Thymus (tissue), 11 donors: ENCODE measurements around the gene TEX26. TPM values are rescaled to one million over a fixed set of nuclear protein-coding genes. Genes with fewer than 3 reads are reported as not detected.
"Not testable (repeated sequence)": the region's sequence is repeated elsewhere in the genome, so short reads cannot be mapped to it uniquely, and the experiment has no call there.

Experiments used
- DNase-seq, 9 donors: peaks; one replicate each; pipeline ENCODE4 v3.0.0-alpha.2; 2013; ENCODE audit warnings: low spot score in 9 of 9, low read depth in 6 of 9, missing footprints in 1 of 9
- H3K27ac ChIP-seq, 2 donors: one replicate each; pipeline ENCODE4 v1.5.1; 2013; ENCODE audit warnings: control low read depth in 1 of 2, low read depth in 1 of 2, low read length in 1 of 2, mild to moderate bottlenecking in 1 of 2, moderate library complexity in 1 of 2
- H3K27me3 ChIP-seq, 2 donors: one replicate each; pipeline ENCODE4 v1.5.1; 2013; ENCODE audit warnings: low read length in 1 of 2; ENCODE audit not compliant: control insufficient read depth in 2 of 2, insufficient read depth in 1 of 2
- H3K36me3 ChIP-seq, 2 donors: one replicate each; pipeline ENCODE4 v1.5.1; 2013; ENCODE audit warnings: low read length in 1 of 2, mild to moderate bottlenecking in 1 of 2, moderate library complexity in 1 of 2; ENCODE audit not compliant: control insufficient read depth in 2 of 2, insufficient read depth in 2 of 2
- H3K4me1 ChIP-seq, 2 donors: one replicate each; pipeline ENCODE4 v1.5.1; 2013; ENCODE audit warnings: low read length in 2 of 2; ENCODE audit not compliant: control insufficient read depth in 2 of 2, insufficient read depth in 2 of 2
- H3K4me3 ChIP-seq, 2 donors: one replicate each; pipeline ENCODE4 v1.5.1; 2013; ENCODE audit warnings: low read length in 2 of 2, control low read depth in 1 of 2, mild to moderate bottlenecking in 1 of 2
- H3K9me3 ChIP-seq, 2 donors: one replicate each; pipeline ENCODE4 v1.5.1; 2013; ENCODE audit warnings: low read length in 1 of 2, mild to moderate bottlenecking in 1 of 2; ENCODE audit not compliant: control insufficient read depth in 2 of 2, insufficient read depth in 1 of 2
- WGBS: extraction: QIAGEN DNeasy Blood & Tissue Kit; methylation state at CpG from one replicate; pipeline ENCODE4 v1.1.7; 2013; 5-methylcytosine and 5-hydroxymethylcytosine counted together
- polyA plus RNA-seq: library from polyadenylated mRNA; stranded (reverse); fragments of 200-250 nt; gene quantifications from one replicate; pipeline ENCODE4 v1.2.3, GENCODE V29; 2013
- total RNA-seq: library from RNA; stranded (reverse); fragments of 120-200 nt; gene quantifications from one replicate; pipeline ENCODE4 v1.2.4, GENCODE V29; 2013
- donor health status: healthy.

TEX26 gene
- total and polyA plus RNA-seq, 2 donors, result 0.43 TPM; not detected in 1

- H3K9me3 ChIP-seq, result no peaks in the 10 kb centered on the region
- WGBS, result 86% methylated on average over 19 of the region's 19 CpGs
- peaks cover 0 to 8% of the 10 kb centered on the region in 2 donors for H3K27me3 ChIP-seq
- no peaks in the 10 kb centered on the region for H3K4me1 ChIP-seq
- no peak overlapping the region for H3K4me3 ChIP-seq
- DNase-seq, result no peak
- no peak overlapping the region for H3K27ac ChIP-seq
- H3K36me3 ChIP-seq, result no peaks in the 10 kb centered on the region
Measured at GRCh38 chr13:30915691-30916541, 16.5 kb upstream of the TEX26 start.

GRCh38 chr13:30916991-30917390 lies 15.5 kb upstream of the TEX26 start:
- peaks cover 0 to 4% of the 10 kb centered on the region in 2 donors for H3K27me3 ChIP-seq
- no peak overlapping the region for H3K27ac ChIP-seq
- no peak overlapping the region for H3K4me3 ChIP-seq
- H3K36me3 ChIP-seq, result no peaks in the 10 kb centered on the region
- no peaks in the 10 kb centered on the region for H3K4me1 ChIP-seq
- H3K9me3 ChIP-seq, result no peaks in the 10 kb centered on the region
- no peak for DNase-seq
- 92% methylated on average over 6 of the region's 6 CpGs for WGBS

GRCh38 chr13:30918662-30919405 lies 13.6 kb upstream of the TEX26 start:
- Histone ChIP-seq H3K27me3 (peaks cover 0 to 8% of the 10 kb centered on the region in 2 donors), H3K4me3 (no peak overlapping the region), H3K27ac (no peak overlapping the region), H3K36me3 (no peaks in the 10 kb centered on the region), H3K4me1 (no peaks in the 10 kb centered on the region), H3K9me3 (no peaks in the 10 kb centered on the region)
- 85% methylated on average over 6 of the region's 6 CpGs for WGBS
- DNase-seq, result no peak

- Histone ChIP-seq H3K9me3 (no peaks in the 10 kb centered on the region), H3K4me1 (no peaks in the 10 kb centered on the region), H3K27me3 (peaks cover 0 to 10% of the 10 kb centered on the region in 2 donors), H3K4me3 (no peak overlapping the region), H3K27ac (no peak overlapping the region), H3K36me3 (no peaks in the 10 kb centered on the region)
- no peak for DNase-seq
- WGBS, result 88% methylated on average over 5 of the region's 5 CpGs
Measured at GRCh38 chr13:30920162-30920909, 12.1 kb upstream of the TEX26 start.

- no peaks in the 10 kb centered on the region for H3K36me3 ChIP-seq
- H3K27me3 ChIP-seq, result peaks cover 0 to 6% of the 10 kb centered on the region in 2 donors
- DNase-seq, result no peak
- no peak overlapping the region for H3K27ac ChIP-seq
- H3K4me3 ChIP-seq, result no peak overlapping the region
- H3K4me1 ChIP-seq, result no peaks in the 10 kb centered on the region
- WGBS, result 97% methylated on average over 1 of the region's 1 CpG
- H3K9me3 ChIP-seq, result no peaks in the 10 kb centered on the region
Measured at GRCh38 chr13:30923418-30923817, 9.0 kb upstream of the TEX26 start.

GRCh38 chr13:30924721-30925120 lies 7.7 kb upstream of the TEX26 start:
- Histone ChIP-seq H3K4me1 (no peaks in the 10 kb centered on the region), H3K36me3 (no peaks in the 10 kb centered on the region), H3K9me3 (no peaks in the 10 kb centered on the region), H3K4me3 (no peak overlapping the region), H3K27me3 (peaks cover 0 to 11% of the 10 kb centered on the region in 2 donors), H3K27ac (no peak overlapping the region)
- WGBS, result 88% methylated on average over 3 of the region's 3 CpGs
- no peak for DNase-seq

GRCh38 chr13:30925429-30925828 lies 7.0 kb upstream of the TEX26 start:
- Histone ChIP-seq H3K9me3 (no peaks in the 10 kb centered on the region), H3K36me3 (no peaks in the 10 kb centered on the region), H3K27me3 (peaks cover 0 to 16% of the 10 kb centered on the region in 2 donors), H3K4me1 (no peaks in the 10 kb centered on the region), H3K4me3 (no peak overlapping the region), H3K27ac (no peak overlapping the region)
- WGBS, result 59% methylated on average over 1 of the region's 1 CpG
- DNase-seq, result no peak

GRCh38 chr13:30926781-30927180 lies 5.7 kb upstream of the TEX26 start:
- Histone ChIP-seq H3K9me3 (no peaks in the 10 kb centered on the region), H3K27me3 (peaks cover 0 to 22% of the 10 kb centered on the region in 2 donors), H3K27ac (no peak overlapping the region), H3K36me3 (no peaks in the 10 kb centered on the region), H3K4me1 (no peaks in the 10 kb centered on the region), H3K4me3 (no peak overlapping the region)
- 96% methylated on average over 3 of the region's 3 CpGs for WGBS
- DNase-seq, result no peak

- 91% methylated on average over 3 of the region's 3 CpGs for WGBS
- peaks cover 0 to 26% of the 10 kb centered on the region in 2 donors for H3K27me3 ChIP-seq
- not testable (repeated sequence) for H3K27ac ChIP-seq, H3K4me1 ChIP-seq, DNase-seq, H3K36me3 ChIP-seq, H3K4me3 ChIP-seq, H3K9me3 ChIP-seq
Measured at GRCh38 chr13:30927188-30927587, 5.3 kb upstream of the TEX26 start.
